Neural cell (in vitro differentiated cells): ENCODE measurements around the gene RAD51B. TPM values are rescaled to one million over a fixed set of nuclear protein-coding genes. Genes with fewer than 3 reads are reported as not detected.

Experiments
- H2AFZ ChIP-seq: fragments of 200-600, 300-800 bp; sonication (generic), shearing (Covaris generic); 2 replicates; pipeline ENCODE4 v1.6.0; 2014; ENCODE audit warnings: low read depth, mild to moderate bottlenecking, antibody characterized with exemption, low read length, moderate library complexity
- H3F3A ChIP-seq: fragments of 200-600 bp; shearing (Covaris generic); 2 replicates; pipeline ENCODE4 v1.6.1; 2016; ENCODE audit warnings: mild to moderate bottlenecking, moderate library complexity, mixed read lengths, antibody characterized with exemption, low read length; ENCODE audit not compliant: insufficient read depth, poor library complexity, severe bottlenecking
- H3K27ac ChIP-seq: fragments of 200-600, 300-800 bp; sonication (generic), shearing (Covaris generic); 2 replicates; pipeline ENCODE4 v1.5.1; 2014; ENCODE audit warnings: mild to moderate bottlenecking, low read length, moderate library complexity
- H3K27me3 ChIP-seq: fragments of 300-800, 200-600 bp; sonication (generic), shearing (Covaris generic); 2 replicates; pipeline ENCODE4 v1.6.0; 2014; ENCODE audit warnings: mild to moderate bottlenecking, low read depth, low read length, moderate library complexity; ENCODE audit not compliant: insufficient read depth
- H3K36me3 ChIP-seq: fragments of 300-800, 200-600 bp; sonication (generic), shearing (Covaris generic); 2 replicates; pipeline ENCODE4 v1.5.1; 2014; ENCODE audit warnings: mild to moderate bottlenecking, antibody characterized with exemption, low read length, moderate library complexity; ENCODE audit not compliant: insufficient read depth
- H3K4me2 ChIP-seq: fragments of 300-800, 200-600 bp; sonication (generic), shearing (Covaris generic); 2 replicates; pipeline ENCODE4 v1.6.0; 2014; ENCODE audit warnings: mild to moderate bottlenecking, low read length
- H3K4me3 ChIP-seq: fragments of 300-800, 200-600 bp; sonication (generic), shearing (Covaris generic); 2 replicates; pipeline ENCODE4 v1.5.1; 2014; ENCODE audit warnings: mild to moderate bottlenecking, low read length, moderate library complexity
- H3K79me2 ChIP-seq: fragments of 200-600 bp; shearing (Covaris generic); replicated peaks from 2 replicates; pipeline ENCODE4 v1.6.0; 2014; ENCODE audit warnings: mild to moderate bottlenecking, low read length, moderate library complexity; ENCODE audit not compliant: insufficient read depth
- H3K9ac ChIP-seq: fragments of 300-800, 200-600 bp; sonication (generic), shearing (Covaris generic); 2 replicates; pipeline ENCODE4 v1.6.1; 2016; ENCODE audit warnings: mild to moderate bottlenecking, low read length, mixed read lengths
- H3K9me2 ChIP-seq: fragments of 200-600 bp; shearing (Covaris generic); 2 replicates; pipeline ENCODE4 v1.6.1; 2016; ENCODE audit warnings: mild to moderate bottlenecking, low read length, mixed read lengths; ENCODE audit not compliant: insufficient read depth
- H3K9me3 ChIP-seq: fragments of 200-600, 300-800 bp; sonication (generic), shearing (Covaris generic); 2 replicates; pipeline ENCODE4 v1.6.1; 2016; ENCODE audit warnings: mild to moderate bottlenecking, mixed run types, low read length, moderate library complexity, mixed read lengths
- H4K20me1 ChIP-seq: fragments of 200-600 bp; shearing (Covaris generic); 2 replicates; pipeline ENCODE4 v1.6.1; 2016; ENCODE audit warnings: mild to moderate bottlenecking, mixed run types; ENCODE audit not compliant: insufficient read depth
- CTCF ChIP-seq: fragments of 450-650 bp; IDR thresholded peaks from 2 replicates; pipeline ENCODE4 v1.5.1; 2014; ENCODE audit warnings: antibody characterized with exemption, mild to moderate bottlenecking, moderate library complexity; ENCODE audit not compliant: poor library complexity, severe bottlenecking
- EP300 ChIP-seq: fragments of 450-650 bp; conservative IDR thresholded peaks from 2 replicates; pipeline ENCODE4 v1.6.1; 2014; ENCODE audit warnings: antibody characterized with exemption, mild to moderate bottlenecking, moderate library complexity; ENCODE audit not compliant: poor library complexity, severe bottlenecking
- EZH2 ChIP-seq: fragments of 200-600, 300-800 bp; shearing (Covaris generic), sonication (generic); IDR thresholded peaks from 2 replicates; pipeline ENCODE4 v1.6.1; 2014; ENCODE audit warnings: antibody characterized with exemption, low read length, borderline replicate concordance, mild to moderate bottlenecking; ENCODE audit not compliant: insufficient read depth, poor library complexity, severe bottlenecking
- MXI1 ChIP-seq: fragments of 450-650 bp; conservative IDR thresholded peaks from 2 replicates; pipeline ENCODE4 v1.6.1; 2014; ENCODE audit warnings: antibody characterized with exemption, mild to moderate bottlenecking; ENCODE audit not compliant: poor library complexity, severe bottlenecking
- POLR2AphosphoS5 ChIP-seq: IDR thresholded peaks from 2 replicates; pipeline ENCODE4 v1.6.1; 2012
- RAD21 ChIP-seq: fragments of 450-650 bp; conservative IDR thresholded peaks from 2 replicates; pipeline ENCODE4 v1.6.1; 2014; ENCODE audit warnings: antibody characterized with exemption, mild to moderate bottlenecking, moderate library complexity
- SMC3 ChIP-seq: fragments of 450-650 bp; conservative IDR thresholded peaks from 2 replicates; pipeline ENCODE4 v1.6.1; 2014; ENCODE audit warnings: antibody characterized with exemption, mild to moderate bottlenecking, moderate library complexity; ENCODE audit not compliant: poor library complexity
- TAF1 ChIP-seq: IDR thresholded peaks from 2 replicates; pipeline ENCODE4 v1.6.1; 2012; ENCODE audit warnings: low read depth
- polyA plus RNA-seq: library from polyadenylated mRNA; depleted of rRNA; stranded (reverse); fragments of >200 nt; gene quantifications from 2 replicates; pipeline ENCODE4 v1.2.3, GENCODE V29; 2014
- TF ChIP-seq, protein P1 (sequence below): IDR thresholded peaks from 2 replicates; pipeline ENCODE4 v1.6.1; 2012; ENCODE audit warnings: borderline replicate concordance

RAD51B gene
- polyA plus RNA-seq, 1 donor from 2014 or later = 3.1 TPM

DNA sequence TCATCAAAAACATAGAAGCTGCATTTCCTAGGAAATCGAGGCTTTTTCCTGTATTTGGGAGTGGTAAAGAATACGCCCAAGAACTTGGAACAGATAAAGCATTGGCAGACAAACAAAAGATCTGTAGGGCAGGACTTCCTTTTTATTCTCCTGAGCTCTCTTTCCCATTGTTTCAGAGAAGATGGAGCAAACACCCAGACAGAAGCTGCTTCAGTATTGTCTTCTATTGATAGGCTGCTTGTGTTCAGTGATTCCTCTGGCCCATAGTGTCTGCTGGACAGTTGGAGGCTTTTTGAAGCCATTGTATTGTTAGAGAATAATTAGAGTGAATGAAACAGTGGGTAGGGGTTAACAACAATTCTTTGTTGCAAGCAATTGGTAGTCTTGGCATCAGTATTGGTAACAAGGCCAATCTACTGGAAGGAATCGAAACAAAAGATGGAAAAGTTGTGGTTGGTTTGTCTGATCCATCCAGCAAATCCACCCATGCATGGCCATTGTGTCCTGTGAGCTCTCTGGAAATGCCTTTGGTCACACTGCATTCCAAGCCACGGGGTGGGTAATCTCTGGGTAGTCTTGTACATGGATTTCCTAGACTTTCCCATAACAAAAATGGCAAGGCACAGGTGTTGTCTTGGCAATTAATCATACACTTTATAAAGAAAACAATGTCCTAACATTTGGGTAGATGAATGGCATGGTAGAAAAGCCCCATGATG is 424.8 kb downstream of the RAD51B start:
- no peaks in the 10 kb centered on the region for H3K79me2 ChIP-seq
- no peaks in the 10 kb centered on the region for H3K9me2 ChIP-seq
- H3K4me2 ChIP-seq = no peak overlapping the region
- no peaks in the 10 kb centered on the region for H3K27me3 ChIP-seq
- H3F3A ChIP-seq = no peaks in the 10 kb centered on the region
- H3K9ac ChIP-seq = no peak overlapping the region
- no peaks in the 10 kb centered on the region for H3K36me3 ChIP-seq
- no peak overlapping the region for H3K27ac ChIP-seq
- TF ChIP-seq POLR2AphosphoS5 (no peak), TAF1 (no peak), MXI1 (no peak), EP300 (no peak), EZH2 (no peak), CTCF (no peak), RAD21 (no peak), SMC3 (no peak)
- TF ChIP-seq, protein P1, sequence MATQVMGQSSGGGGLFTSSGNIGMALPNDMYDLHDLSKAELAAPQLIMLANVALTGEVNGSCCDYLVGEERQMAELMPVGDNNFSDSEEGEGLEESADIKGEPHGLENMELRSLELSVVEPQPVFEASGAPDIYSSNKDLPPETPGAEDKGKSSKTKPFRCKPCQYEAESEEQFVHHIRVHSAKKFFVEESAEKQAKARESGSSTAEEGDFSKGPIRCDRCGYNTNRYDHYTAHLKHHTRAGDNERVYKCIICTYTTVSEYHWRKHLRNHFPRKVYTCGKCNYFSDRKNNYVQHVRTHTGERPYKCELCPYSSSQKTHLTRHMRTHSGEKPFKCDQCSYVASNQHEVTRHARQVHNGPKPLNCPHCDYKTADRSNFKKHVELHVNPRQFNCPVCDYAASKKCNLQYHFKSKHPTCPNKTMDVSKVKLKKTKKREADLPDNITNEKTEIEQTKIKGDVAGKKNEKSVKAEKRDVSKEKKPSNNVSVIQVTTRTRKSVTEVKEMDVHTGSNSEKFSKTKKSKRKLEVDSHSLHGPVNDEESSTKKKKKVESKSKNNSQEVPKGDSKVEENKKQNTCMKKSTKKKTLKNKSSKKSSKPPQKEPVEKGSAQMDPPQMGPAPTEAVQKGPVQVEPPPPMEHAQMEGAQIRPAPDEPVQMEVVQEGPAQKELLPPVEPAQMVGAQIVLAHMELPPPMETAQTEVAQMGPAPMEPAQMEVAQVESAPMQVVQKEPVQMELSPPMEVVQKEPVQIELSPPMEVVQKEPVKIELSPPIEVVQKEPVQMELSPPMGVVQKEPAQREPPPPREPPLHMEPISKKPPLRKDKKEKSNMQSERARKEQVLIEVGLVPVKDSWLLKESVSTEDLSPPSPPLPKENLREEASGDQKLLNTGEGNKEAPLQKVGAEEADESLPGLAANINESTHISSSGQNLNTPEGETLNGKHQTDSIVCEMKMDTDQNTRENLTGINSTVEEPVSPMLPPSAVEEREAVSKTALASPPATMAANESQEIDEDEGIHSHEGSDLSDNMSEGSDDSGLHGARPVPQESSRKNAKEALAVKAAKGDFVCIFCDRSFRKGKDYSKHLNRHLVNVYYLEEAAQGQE = no peak
- H3K4me3 ChIP-seq = no peak overlapping the region
- H2AFZ ChIP-seq = no peak overlapping the region
- H4K20me1 ChIP-seq = no peaks in the 10 kb centered on the region
- H3K9me3 ChIP-seq = no peaks in the 10 kb centered on the region

DNA sequence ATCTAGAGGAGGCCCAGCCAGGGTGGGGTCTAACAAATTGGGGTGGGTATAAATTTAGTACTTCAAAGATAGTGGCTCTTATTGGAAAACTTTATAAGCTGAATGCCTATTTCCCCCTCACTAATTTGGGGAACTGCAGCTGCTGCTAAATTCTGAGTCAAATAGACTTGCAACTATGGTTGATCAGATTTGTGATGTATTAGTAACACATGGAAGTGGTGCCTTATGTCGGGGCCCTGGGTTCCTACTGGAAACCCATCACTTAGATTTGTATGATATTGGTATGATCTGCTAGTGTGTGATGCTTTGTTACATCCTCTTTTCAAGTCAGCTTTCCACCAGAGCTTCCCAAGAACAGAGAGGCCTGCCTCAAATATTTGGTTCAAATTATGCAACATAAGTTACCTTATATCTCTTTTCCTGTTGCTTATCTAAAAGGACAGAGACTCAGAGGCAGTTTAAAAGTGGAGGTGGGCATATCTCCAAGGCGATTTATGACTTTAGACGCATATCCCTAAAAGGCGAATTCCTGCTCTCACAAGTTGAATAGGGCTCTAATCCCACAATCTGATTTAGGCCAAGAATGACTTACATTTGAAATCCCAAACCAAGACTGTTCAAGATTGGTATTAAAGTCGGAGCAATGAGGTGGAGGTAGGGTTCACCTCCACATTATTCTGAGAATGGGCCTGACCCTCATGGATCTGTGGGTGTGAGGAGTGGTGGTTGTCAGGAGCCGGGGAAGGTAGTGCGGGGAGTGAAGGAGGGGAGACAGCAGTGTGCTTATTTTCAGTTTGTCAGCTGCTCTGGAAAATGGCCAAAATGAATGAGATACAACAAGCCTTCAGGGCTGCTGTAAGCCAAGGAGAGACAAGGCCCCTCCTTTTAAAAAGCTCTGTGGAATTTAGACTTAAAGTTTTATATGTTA is 425.8 kb downstream of the RAD51B start:
- H3K4me2 ChIP-seq = no peak overlapping the region
- no peak overlapping the region for H3K4me3 ChIP-seq
- H3K36me3 ChIP-seq = no peaks in the 10 kb centered on the region
- no peak overlapping the region for H3K27ac ChIP-seq
- H3K79me2 ChIP-seq = no peaks in the 10 kb centered on the region
- H3K9me2 ChIP-seq = no peaks in the 10 kb centered on the region
- TF ChIP-seq RAD21 (no peak), TAF1 (no peak), EZH2 (no peak), SMC3 (no peak), CTCF (no peak), MXI1 (no peak), EP300 (no peak), POLR2AphosphoS5 (no peak)
- TF ChIP-seq, protein P1 = no peak
- H4K20me1 ChIP-seq = no peaks in the 10 kb centered on the region
- no peaks in the 10 kb centered on the region for H3K27me3 ChIP-seq
- no peaks in the 10 kb centered on the region for H3F3A ChIP-seq
- H3K9me3 ChIP-seq = no peaks in the 10 kb centered on the region
- H2AFZ ChIP-seq = no peak overlapping the region
- no peak overlapping the region for H3K9ac ChIP-seq
